Breast epithelium (tissue), 4 donors: ENCODE results near the gene PLOD2. TPM values are rescaled to one million over a fixed set of nuclear protein-coding genes. Genes with fewer than 3 reads are reported as not detected.
A peak's percentile ranks its signal among the peaks of the same experiment; 100 is the strongest.

Experiments used
- DNase-seq, 2 donors: peaks; one replicate each; pipeline ENCODE4 v3.0.0-alpha.2; 2019; ENCODE audit warnings: low spot score in 2 of 2
- H3K27ac ChIP-seq, 2 donors: fragments of 200-600 bp; sonication (generic) in 1 of 2; one replicate each; pipeline ENCODE4 v1.5.1; 2016 to 2019; ENCODE audit warnings: mild to moderate bottlenecking in 1 of 2
- H3K27me3 ChIP-seq, 2 donors: fragments of 200-600 bp; sonication (generic) in 1 of 2; one replicate each; pipeline versions ENCODE4 v1.5.1 to v1.6.0; 2017 to 2019; ENCODE audit warnings: control low read depth in 1 of 2, mild to moderate bottlenecking in 1 of 2
- H3K36me3 ChIP-seq: fragments of 200-600 bp; one replicate; pipeline ENCODE4 v1.5.1; 2019
- H3K4me1 ChIP-seq, 2 donors: fragments of 200-600 bp; sonication (generic); one replicate each; pipeline ENCODE4 v1.5.1; 2016 to 2019; ENCODE audit warnings: control low read depth in 1 of 2
- H3K4me3 ChIP-seq, 3 donors: fragments of 200-600 bp; sonication (generic); 1 replicate in 2 of 3; 2 replicates in 1 of 3; pipeline ENCODE4 v1.5.1; 2016 to 2019; ENCODE audit warnings: mild to moderate bottlenecking in 3 of 3, moderate library complexity in 2 of 3
- H3K9me3 ChIP-seq, 2 donors: fragments of 200-600 bp; sonication (generic) in 1 of 2; one replicate each; pipeline ENCODE4 v1.5.1; 2016 to 2019; ENCODE audit warnings: control low read depth in 1 of 2
- CTCF ChIP-seq, 3 donors: fragments of 450-650 bp; IDR thresholded peaks; one replicate each; pipeline ENCODE4 v1.5.1; 2016 to 2017; ENCODE audit warnings: antibody characterized with exemption in 3 of 3, mild to moderate bottlenecking in 3 of 3, moderate library complexity in 3 of 3
- POLR2A ChIP-seq: fragments of 450-650 bp; IDR thresholded peaks from one replicate; pipeline ENCODE4 v1.6.1; 2016; ENCODE audit warnings: antibody characterized with exemption, mild to moderate bottlenecking, moderate library complexity
- POLR2AphosphoS5 ChIP-seq, 3 donors: sonication (generic); formaldehyde crosslinking; IDR thresholded peaks; one replicate each; pipeline ENCODE4 v1.6.1; 2017; ENCODE audit warnings: antibody characterized with exemption in 3 of 3
- intact Hi-C: fragments of 100-400 bp; cut with DNase I; formaldehyde crosslinking; loops from one replicate; pipeline ENCODE4 v1.15.1; 2023; ENCODE audit warnings: low total_unique reads
- total RNA-seq, 3 donors: library from RNA; depleted of rRNA; stranded (reverse); fragments of >200 nt; gene quantifications; one replicate each; pipeline ENCODE4 v1.1.0, GENCODE V29; 2016

Gene PLOD2
- total RNA-seq, 3 donors from 2014 or later = 33.2 to 71.5 (median 35.7) TPM

DNA sequence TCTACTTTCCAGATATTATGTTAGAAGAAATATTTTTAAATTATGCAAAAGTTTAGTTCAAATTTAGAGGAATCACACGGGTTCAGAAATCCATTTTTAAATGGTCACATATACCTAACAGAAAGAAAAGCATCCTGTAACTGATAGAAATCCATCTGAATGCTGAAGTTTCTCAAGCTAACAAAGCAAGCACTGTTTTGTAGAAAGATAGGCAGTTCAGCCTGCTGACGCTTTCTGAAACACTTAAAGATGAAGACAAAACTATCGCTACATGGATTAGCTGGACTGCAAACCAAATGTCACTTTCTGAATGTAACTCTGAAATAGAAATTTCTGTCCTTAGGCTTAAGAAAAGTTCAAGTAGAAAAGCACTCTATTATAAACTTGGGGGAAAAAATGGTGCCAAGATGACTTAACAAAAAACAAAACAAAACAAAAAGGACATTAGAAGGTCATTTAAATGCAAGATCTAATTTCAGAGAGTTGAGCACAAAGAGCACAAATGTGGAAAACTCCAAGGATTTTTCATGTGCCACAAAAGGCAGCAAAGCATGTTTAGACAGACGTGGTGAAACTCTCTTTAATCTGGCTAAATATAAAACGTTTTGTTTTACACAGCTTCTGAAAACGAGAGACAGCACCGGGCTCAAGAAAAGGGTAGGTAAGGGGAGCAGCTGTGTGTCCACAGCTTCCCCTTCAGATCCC, 1.2 kb downstream of the PLOD2 start:
- peak overlapping the region; percentile 95 to 98 for H3K27ac ChIP-seq
- peaks cover 0 to 12% of the 10 kb centered on the region in 2 donors for H3K4me1 ChIP-seq
- DNase-seq = no peak
- peak overlapping the region; percentile 71 to 93 (median 82) for H3K4me3 ChIP-seq
- TF ChIP-seq CTCF (IDR thresholded peaks at IDR 0.05) (no peak), POLR2A (no peak), POLR2AphosphoS5 (IDR thresholded peaks at IDR 0.05) (no peak)
- no peaks in the 10 kb centered on the region for H3K36me3 ChIP-seq
- no peaks in the 10 kb centered on the region for H3K9me3 ChIP-seq
- no peaks in the 10 kb centered on the region for H3K27me3 ChIP-seq
- intact Hi-C loops = no loop called here

GRCh38 chr3:146159037-146159436, 1.9 kb downstream of the PLOD2 start:
- DNase-seq = no peak
- peak overlapping the region; percentile 64 to 95 for H3K27ac ChIP-seq
- H3K4me1 ChIP-seq = peaks cover 0 to 12% of the 10 kb centered on the region in 2 donors
- no peaks in the 10 kb centered on the region for H3K36me3 ChIP-seq
- H3K9me3 ChIP-seq = no peaks in the 10 kb centered on the region
- TF ChIP-seq CTCF (IDR thresholded peaks at IDR 0.05) = no peak
- no peaks in the 10 kb centered on the region for H3K27me3 ChIP-seq
- intact Hi-C loops = no loop called here
- no peak overlapping the region for H3K4me3 ChIP-seq

DNA sequence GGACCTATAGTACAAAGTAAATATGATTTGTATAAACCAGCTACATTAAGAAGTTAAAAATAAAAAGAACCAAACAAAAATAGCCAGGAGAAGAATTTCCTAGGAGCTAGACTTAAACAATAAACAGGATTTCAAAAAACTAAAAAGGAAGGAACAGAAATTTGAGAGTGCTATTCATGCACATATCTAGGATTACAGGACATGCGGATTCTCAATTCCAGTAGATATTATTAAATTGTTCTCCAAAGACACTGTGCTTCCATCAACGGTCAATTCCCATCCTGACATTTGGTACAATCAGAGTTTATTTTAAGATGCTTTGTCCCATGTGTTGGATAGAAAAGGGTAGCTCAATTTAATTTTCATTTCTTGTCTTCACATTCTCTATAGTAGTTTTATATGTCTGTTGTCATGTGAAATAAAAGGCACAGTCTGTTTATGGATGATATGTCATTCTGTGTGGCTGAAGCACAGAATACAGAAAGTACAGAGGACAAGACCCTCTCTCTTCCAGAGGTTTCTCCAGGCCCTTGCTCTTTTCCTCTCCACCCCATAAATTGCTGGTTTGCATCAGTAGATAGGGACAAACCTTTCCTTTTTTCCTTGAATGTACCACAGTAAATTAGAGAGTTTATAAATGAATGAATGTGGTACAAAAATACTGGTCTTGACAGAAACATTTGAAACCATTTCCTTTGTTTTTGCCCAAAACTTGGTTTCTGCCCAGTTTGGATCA, 3.5 kb downstream of the PLOD2 start:
- intact Hi-C loops = no loop called here
- no peak for TF ChIP-seq POLR2AphosphoS5 (IDR thresholded peaks at IDR 0.05)
- no peak for TF ChIP-seq CTCF (IDR thresholded peaks at IDR 0.05)
- TF ChIP-seq POLR2A = no peak
- H3K4me1 ChIP-seq = peaks cover 0 to 12% of the 10 kb centered on the region in 2 donors

GRCh38 chr3:146156666-146157314, 4.2 kb downstream of the PLOD2 start:
- no peak for DNase-seq
- no peak for TF ChIP-seq POLR2AphosphoS5 (IDR thresholded peaks at IDR 0.05)
- TF ChIP-seq CTCF (IDR thresholded peaks at IDR 0.05) = no peak
- TF ChIP-seq POLR2A = no peak
- H3K27me3 ChIP-seq = no peaks in the 10 kb centered on the region
- peak overlapping the region in 1 of 3 donors; percentile 44 for H3K4me3 ChIP-seq
- peaks cover 0 to 12% of the 10 kb centered on the region in 2 donors for H3K4me1 ChIP-seq
- H3K27ac ChIP-seq = peak overlapping the region; percentile 65 to 78
- H3K9me3 ChIP-seq = no peaks in the 10 kb centered on the region
- intact Hi-C loops = no loop called here
- H3K36me3 ChIP-seq = no peaks in the 10 kb centered on the region

More for the DNA sequence above, 3.5 kb downstream of the PLOD2 start:
- Histone ChIP-seq H3K9me3 (no peaks in the 10 kb centered on the region), H3K4me3 (no peak overlapping the region), H3K27me3 (no peaks in the 10 kb centered on the region), H3K36me3 (no peaks in the 10 kb centered on the region), H3K27ac (peak overlapping the region in 1 of 2 donors; percentile 3)
- no peak for DNase-seq

DNA sequence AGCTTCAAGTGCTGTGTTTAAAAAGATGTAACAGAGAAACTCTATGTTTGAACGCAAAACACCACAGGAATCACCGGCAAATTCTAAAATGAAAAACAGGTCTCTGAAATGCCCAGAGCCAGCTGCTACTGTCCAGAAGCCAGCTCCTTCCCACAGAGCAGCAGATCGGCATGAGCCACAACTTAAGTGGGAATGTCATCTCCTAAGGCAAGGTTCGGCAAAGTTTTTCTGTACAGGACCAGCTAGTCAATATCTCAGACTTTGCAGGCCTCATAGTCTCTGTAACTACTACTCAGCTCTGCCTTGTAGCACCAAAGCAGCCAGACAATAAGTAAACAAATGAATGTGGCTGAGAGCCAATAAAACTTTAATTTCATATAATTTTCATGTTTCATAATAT, 4.9 kb downstream of the PLOD2 start:
- Histone ChIP-seq H3K27ac (peak overlapping the region; percentile 65 to 78), H3K4me3 (peak overlapping the region in 1 of 3 donors; percentile 44), H3K4me1 (peaks cover 0 to 12% of the 10 kb centered on the region in 2 donors), H3K36me3 (no peaks in the 10 kb centered on the region), H3K9me3 (no peaks in the 10 kb centered on the region), H3K27me3 (no peaks in the 10 kb centered on the region)
- DNase-seq = no peak
- intact Hi-C loops = no loop called here
- TF ChIP-seq POLR2AphosphoS5 (IDR thresholded peaks at IDR 0.05) (no peak), CTCF (IDR thresholded peaks at IDR 0.05) (no peak), POLR2A (no peak)
